ENCODE results near the gene CASP8AP2.
"Not testable (repeated sequence)": the region's sequence is repeated elsewhere in the genome, so short reads cannot be mapped to it uniquely, and the experiment has no call there.

CASP8AP2 gene

GRCh38 chr6:89819336-89820130 lies 10.1 kb upstream of the CASP8AP2 start, which contains the start of gene MDN1:
MDN1 (minus strand) TSS chr6:89819794; CDS start chr6:89819607, 187 bp downstream.
- DNase-seq (ENCODE audit: low read depth in 2 of 2): peak; percentile 82 to 84

DNA sequence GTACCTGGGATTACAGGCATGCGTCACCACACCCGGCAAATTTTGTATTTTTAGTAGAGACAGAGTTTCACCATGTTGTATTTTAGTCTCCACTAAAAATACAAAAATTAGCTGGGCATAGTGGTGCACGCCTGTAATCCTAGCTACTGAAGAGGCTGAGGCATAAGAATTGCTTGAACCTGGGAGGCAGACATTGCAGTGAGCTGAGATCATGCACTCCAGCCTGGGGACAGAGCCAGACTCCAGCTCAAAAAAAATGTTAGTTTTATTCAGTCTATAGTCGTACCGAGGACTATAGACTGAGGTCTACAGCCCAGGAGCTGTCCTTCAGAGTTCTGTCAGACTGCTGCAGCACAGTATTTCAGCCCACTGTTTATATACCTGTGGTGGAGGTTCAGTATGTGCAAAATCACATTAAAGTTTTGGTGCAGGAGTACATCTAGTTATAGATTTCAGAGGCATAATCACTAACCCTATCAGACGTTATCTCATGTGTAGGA lies 3.6 kb upstream of the CASP8AP2 start:
- DNase-seq (ENCODE audit: low read depth in 2 of 2): no peak

GRCh38 chr6:89828475-89828987 lies 1.1 kb upstream of the CASP8AP2 start:
- DNase-seq (ENCODE audit: low read depth in 2 of 2): not testable (repeated sequence)

DNA sequence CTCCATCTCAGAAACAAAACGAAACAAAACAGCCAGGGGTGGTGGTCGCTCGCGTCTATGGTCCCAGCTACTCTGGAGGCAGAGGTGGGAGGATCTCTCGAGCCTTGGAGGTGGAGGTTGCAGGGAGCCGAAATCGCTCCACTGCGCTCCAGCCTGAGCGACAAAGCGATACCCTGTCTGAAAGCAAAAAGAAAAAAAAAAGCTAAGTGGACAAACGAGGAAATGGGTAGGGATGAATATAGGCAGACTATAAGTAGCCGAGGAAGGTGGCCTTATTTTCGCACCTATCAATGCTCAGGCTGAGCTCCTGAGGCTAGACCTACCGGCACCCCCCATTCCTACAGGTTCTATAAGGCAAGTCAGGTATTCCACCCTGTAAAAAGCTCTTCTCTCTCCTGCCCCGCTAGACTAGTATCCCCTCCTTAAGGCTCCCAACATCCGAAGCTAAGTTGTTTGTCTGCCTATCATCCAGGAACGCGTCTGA lies 650 bp upstream of the CASP8AP2 start:
- DNase-seq (ENCODE audit: low read depth in 2 of 2): no peak

GRCh38 chr6:89830170-89830809 lies 610 bp downstream of the CASP8AP2 start:
- no peak for DNase-seq (ENCODE audit: low read depth in 2 of 2)

DNA sequence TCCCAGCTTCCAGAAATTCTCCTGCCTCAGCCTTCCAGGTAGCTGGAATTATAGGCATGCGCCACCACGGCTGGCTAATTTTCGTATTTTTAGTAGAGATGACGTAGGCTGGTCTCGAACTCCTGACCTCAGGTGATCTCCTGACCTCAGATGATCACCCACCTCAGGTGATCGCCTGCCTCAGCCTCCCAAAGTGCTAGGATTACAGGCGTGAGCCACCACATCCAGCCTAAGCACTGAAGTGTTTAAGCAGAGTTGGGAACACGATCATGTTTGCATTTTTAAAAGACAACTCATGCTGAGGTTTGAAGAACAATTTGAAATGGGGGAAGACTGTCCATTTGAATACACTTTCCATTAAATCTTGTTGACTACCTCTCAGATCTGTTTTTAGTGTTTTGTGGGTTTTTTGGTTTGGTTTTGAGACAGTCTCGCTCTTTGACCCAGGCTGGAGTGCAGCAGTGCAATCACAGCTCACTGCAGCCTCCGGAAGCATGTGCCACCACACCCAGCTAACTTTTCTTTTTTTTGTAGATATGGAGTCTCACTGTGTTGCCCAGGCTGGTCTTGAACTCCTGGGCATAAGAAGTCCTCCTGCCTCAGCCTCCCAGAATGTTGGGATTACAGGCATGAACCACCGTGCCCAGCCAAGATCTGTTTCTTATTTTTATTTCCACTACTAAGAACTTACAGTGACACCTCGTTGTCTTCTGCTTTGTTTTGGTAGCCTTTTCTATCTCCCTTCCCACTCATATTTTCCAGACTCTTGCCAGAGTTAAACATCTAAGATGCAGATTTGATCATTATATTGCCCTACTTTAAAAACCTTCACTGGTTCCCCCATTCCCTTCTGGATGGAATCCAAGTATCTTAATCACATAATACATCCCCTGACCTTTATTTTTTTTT lies 5.5 kb downstream of the CASP8AP2 start:
- peak in 1 of 2 donors; percentile 25 for DNase-seq (ENCODE audit: low read depth in 2 of 2)

DNA sequence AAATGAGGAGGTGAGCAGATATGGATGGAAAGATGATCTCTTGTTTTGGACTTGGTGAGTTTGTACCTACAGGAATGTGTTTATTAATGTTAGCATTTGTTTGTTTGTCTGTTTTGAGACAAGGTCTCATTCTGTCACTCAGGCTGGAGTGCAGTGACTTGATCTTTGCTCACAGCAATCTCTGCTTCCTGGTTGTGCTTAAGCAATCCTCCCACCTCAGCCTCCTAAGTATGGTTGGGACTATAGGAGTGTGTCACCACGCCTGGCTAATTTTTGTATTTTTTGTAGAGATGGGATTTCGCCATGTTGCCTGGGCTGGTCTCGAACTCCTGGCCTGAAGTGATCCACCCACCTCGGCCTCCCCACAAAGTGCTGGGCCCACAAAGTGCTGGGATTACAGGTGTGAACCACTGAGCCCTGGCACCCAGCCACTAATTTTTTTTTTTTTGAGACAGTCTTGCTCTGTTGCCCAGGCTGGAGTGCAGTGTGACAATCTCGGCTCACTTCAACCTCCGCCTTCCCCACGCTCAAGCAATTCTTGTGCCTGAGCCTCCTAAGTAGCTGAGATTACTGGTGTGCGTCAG lies 7.1 kb downstream of the CASP8AP2 start:
- DNase-seq (ENCODE audit: low read depth in 2 of 2): no peak

DNA sequence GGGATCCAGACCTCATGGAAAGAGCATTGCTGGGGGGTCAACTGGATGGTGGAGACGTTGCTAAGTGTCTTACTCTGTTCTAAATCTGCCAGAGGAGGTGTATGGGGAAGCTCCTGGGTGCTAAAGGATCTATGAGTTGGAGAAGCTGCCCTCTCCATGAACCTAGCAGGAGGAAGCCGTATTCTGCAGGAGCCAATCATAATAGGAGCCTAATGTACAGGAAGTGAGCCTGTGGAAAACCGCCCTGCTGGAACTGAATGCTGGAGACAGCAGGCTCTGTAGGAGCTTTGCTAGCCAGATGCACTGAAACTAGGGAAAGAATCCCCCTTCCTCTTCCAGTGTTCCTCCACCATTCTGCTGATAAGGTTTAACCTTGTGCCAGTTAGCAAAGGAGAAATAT lies 10.9 kb downstream of the CASP8AP2 start:
- DNase-seq (ENCODE audit: low read depth in 2 of 2): no peak

- no peak for DNase-seq (ENCODE audit: low read depth in 2 of 2)
These were observed 12.5 kb downstream of the CASP8AP2 start for GRCh38 chr6:89842228-89842627.

DNA sequence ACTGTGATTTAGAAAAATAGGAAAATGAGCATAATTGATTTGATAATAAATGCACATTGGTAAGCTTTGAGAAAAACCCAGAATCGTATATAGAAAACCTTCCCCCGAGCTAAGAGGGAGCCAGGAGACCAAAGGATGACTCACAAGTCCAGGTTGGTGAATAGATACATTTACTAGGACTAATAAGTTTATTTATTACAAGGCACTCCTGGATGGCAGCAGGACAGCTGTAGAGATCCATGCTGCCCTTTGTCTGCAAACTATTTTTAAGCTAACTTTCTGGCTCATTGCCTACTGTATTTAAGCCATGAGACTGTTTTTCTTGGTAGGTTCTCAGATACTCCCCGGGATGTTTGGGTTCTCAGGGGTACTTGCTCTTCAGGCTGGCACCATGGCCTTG lies 13.4 kb downstream of the CASP8AP2 start:
- DNase-seq (ENCODE audit: low read depth in 2 of 2): no peak

DNA sequence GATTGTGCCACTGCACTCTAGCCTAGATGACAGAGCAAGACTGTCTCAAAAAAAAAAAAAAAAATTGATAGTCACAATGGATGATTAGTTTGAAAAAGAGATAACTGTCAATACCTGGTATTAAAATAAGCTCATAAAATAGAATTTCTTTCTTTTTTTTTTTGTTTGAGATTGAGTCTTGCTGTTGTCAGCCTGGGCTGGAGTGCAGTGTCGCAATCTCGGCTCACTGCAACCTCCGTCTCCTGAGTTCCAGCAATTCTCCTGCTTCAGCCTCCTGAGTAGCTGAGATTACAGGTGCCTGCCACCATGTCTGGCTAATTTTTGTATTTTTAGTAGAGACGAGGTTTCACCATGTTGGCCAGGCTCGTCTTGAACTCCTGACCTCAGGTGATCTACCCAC lies 17.8 kb downstream of the CASP8AP2 start:
- DNase-seq (ENCODE audit: low read depth in 2 of 2): not testable (repeated sequence)

DNA sequence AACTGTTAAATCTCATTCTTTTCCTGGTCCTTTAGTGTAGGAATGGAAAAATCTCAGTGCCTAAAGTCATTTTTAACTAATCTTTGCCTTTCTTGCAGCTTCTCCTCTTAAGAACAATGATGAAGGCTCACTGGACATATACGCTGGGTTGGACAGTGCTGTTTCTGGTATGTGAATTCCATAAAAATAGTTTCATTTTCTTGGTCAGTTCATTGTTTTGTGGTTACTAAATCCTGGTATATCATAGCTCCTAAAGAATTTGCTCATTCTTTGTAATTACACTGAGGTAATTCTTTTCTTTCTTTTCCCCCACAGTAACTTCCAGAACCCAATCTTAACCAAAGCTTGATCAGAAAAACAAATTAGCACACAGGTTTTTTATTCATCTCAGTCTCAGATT lies 23.4 kb downstream of the CASP8AP2 start:
- DNase-seq (ENCODE audit: low read depth in 2 of 2): no peak

DNA sequence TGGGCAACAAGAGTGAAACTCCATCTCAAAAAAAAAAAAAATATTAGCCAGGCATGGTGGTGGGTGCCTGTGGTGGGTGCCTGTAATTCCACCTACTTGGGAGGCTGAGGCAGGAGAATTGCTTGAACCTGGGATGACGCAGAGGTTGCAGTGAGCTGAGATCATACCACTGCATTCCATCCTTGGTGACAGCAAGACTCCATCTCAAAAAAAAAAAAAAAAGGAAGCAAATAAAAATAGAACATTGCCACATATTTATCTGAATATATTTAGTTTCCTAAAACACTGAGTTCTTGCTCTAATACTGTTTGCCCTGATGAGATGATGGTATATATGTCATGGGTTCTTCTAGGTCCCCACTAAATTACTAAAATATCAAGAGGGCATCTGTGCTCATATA lies 28.4 kb downstream of the CASP8AP2 start:
- no peak for DNase-seq (ENCODE audit: low read depth in 2 of 2)

GRCh38 chr6:89859744-89860143 lies 30.1 kb downstream of the CASP8AP2 start:
- DNase-seq (ENCODE audit: low read depth in 2 of 2): no peak

DNA sequence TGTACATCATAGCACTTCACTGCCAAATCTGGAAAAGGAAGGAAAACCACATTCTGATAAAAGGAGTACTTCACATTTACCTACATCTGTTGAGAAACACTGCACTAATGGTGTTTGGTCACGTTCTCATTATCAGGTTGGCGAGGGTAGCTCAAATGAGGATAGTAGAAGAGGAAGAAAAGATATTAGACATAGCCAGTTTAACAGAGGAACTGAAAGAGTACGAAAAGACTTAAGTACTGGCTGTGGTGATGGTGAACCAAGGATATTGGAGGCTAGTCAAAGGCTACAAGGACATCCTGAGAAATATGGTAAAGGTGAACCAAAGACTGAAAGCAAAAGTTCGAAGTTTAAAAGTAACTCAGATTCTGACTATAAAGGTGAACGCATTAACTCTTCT lies 32.6 kb downstream of the CASP8AP2 start:
- DNase-seq (ENCODE audit: low read depth in 2 of 2): no peak

- no peak for DNase-seq (ENCODE audit: low read depth in 2 of 2)
These were observed 33.0 kb downstream of the CASP8AP2 start for GRCh38 chr6:89862698-89863097.

- no peak for DNase-seq (ENCODE audit: low read depth in 2 of 2)
These were observed 36.5 kb downstream of the CASP8AP2 start for GRCh38 chr6:89866024-89866678.

GRCh38 chr6:89873721-89874120 lies 44.0 kb downstream of the CASP8AP2 start:
- no peak for DNase-seq (ENCODE audit: low read depth in 2 of 2)

- DNase-seq (ENCODE audit: low read depth in 2 of 2): no peak
These were observed 44.8 kb downstream of the CASP8AP2 start for GRCh38 chr6:89874438-89874837.

DNA sequence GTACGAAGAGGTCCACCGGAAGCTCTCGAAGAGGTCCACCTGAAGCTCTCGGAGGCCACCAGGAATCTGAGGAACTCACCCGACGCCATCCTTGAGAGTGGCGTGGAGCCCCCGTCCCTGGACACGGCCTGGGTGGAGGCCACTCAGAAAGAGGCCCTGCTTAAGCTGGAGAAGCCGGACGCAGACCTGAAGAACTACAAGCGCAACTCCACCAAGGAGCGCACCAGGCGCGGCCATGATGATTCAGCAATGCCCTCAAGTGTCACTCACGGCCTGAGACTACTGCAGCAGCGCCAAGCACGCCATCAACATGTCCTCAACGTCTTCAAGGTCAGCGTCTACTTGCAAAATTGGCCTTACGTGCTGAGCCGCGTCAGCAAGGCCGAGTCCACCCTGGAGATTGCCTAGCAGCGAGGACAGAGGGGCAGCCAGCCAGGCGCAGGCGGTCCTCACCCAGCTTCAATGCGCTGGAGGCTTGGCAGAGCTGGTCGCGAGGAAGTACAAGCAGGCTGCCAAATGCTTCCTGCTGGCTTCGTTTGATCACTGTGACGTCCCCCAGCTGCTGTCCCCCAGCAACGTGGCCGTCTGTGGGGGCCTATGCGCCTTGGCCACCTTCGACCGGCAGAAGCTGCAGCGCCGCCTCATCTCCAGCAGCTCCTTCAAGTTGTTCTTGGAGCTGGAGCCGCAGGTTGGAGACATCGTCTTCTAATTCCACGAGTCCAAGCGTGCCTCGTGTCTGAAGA lies 56.9 kb downstream of the CASP8AP2 start:
- no peak for DNase-seq (ENCODE audit: low read depth in 2 of 2)
